SK-N-SH (cell line): Measurements from ENCODE around the gene SERPINE2.

ENCODE experiments used
- CTCF ChIP-seq: fragments of 200-600 bp; sonication (generic); IDR thresholded peaks from 2 replicates; pipeline ENCODE4 v1.6.1; 2017; ENCODE audit warnings: antibody characterized with exemption, mild to moderate bottlenecking, moderate library complexity
- JUND ChIP-seq: IDR thresholded peaks from 2 replicates; pipeline ENCODE4 v1.4.0; 2012
- MAX ChIP-seq: IDR thresholded peaks from 2 replicates; pipeline ENCODE4 v1.4.0; 2012; ENCODE audit warnings: low read depth
- NRF1 ChIP-seq: IDR thresholded peaks from 2 replicates; pipeline ENCODE4 v1.6.1; 2012; ENCODE audit warnings: low read depth, mild to moderate bottlenecking, low read length
- POLR2AphosphoS5 ChIP-seq: IDR thresholded peaks from 2 replicates; pipeline ENCODE4 v1.6.1; 2012; ENCODE audit warnings: low read depth, low read length
- RAD21 ChIP-seq: IDR thresholded peaks from 2 replicates; pipeline ENCODE4 v1.6.1; 2012; ENCODE audit warnings: mild to moderate bottlenecking, low read length
- REST ChIP-seq: IDR thresholded peaks from 2 replicates; pipeline ENCODE4 v1.6.1; 2012; ENCODE audit warnings: mild to moderate bottlenecking, low read depth, low read length, moderate library complexity
- RXRA ChIP-seq: IDR thresholded peaks from 2 replicates; pipeline ENCODE4 v1.4.0; 2012; ENCODE audit warnings: low read depth, mild to moderate bottlenecking, borderline replicate concordance
- SIN3A ChIP-seq: IDR thresholded peaks from 2 replicates; pipeline ENCODE4 v1.6.1; 2012; ENCODE audit warnings: low read depth, mild to moderate bottlenecking, low read length, moderate library complexity, borderline replicate concordance
- SMC3 ChIP-seq: IDR thresholded peaks from 2 replicates; pipeline ENCODE4 v1.6.1; 2012; ENCODE audit warnings: low read depth, low read length, improper control_type of control experiment
- TAF1 ChIP-seq: IDR thresholded peaks from 2 replicates; pipeline ENCODE4 v1.6.1; 2012; ENCODE audit warnings: low read depth, mild to moderate bottlenecking, low read length, moderate library complexity, borderline replicate concordance
- TEAD4 ChIP-seq: IDR thresholded peaks from 2 replicates; pipeline ENCODE4 v1.4.0; 2012; ENCODE audit warnings: mild to moderate bottlenecking, borderline replicate concordance; ENCODE audit not compliant: insufficient read depth
- USF1 ChIP-seq: IDR thresholded peaks from 2 replicates; pipeline ENCODE4 v1.4.0; 2012; ENCODE audit warnings: low read depth, borderline replicate concordance

DNA sequence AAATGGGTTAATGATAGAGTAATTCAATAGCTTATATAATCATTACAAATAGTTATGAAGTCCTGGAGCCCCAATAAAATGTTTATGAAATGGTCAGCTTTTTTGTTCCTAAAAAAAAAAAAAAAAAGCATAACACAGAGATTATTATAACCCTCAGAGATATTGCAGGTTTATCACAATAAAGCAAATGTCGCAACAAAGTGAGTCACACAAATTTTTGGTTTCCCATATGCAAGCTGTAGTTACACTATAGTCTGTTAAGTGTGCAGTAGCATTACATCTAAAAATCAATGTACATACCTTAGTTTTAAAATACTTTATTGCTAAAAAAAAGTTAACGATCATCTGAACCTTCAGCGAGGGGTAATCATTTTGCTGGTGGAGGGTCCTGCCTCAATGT lies 114.0 kb downstream of the SERPINE2 start:
- TF ChIP-seq CTCF (no peak), JUND (no peak), REST (no peak), RXRA (no peak), MAX (no peak), USF1 (no peak), POLR2AphosphoS5 (no peak), TAF1 (no peak), RAD21 (no peak), SIN3A (no peak), SMC3 (no peak), TEAD4 (no peak), NRF1 (no peak)
